GM23338 (cell line): ENCODE data around the gene ATP8B4. TPM values are rescaled to one million over a fixed set of nuclear protein-coding genes. Genes with fewer than 3 reads are reported as not detected.

Experiments used
- ATAC-seq: fragments of 200-7000 bp; cut with Tn5 transposase; 3 replicates; pipeline ENCODE4 v1.9.1; 2020
- DNase-seq: peaks from one replicate; pipeline ENCODE4 v3.0.0-alpha.2; 2015; ENCODE audit warnings: low spot score
- H2AFZ ChIP-seq: fragments of 200-600 bp; sonication (generic); 2 replicates; pipeline ENCODE4 v1.8.0; 2016; ENCODE audit warnings: antibody characterized with exemption, mild to moderate bottlenecking, moderate library complexity
- H3F3A ChIP-seq: fragments of 200-600 bp; sonication (generic); replicated peaks from 2 replicates; pipeline ENCODE4 v1.8.0; 2017; ENCODE audit warnings: antibody characterized with exemption, mixed run types, low read depth
- H3K27ac ChIP-seq: fragments of 200-600 bp; sonication (generic); 2 replicates; pipeline ENCODE4 v1.6.1; 2016; ENCODE audit warnings: low read depth
- H3K27me3 ChIP-seq: fragments of 200-600 bp; sonication (generic); 2 replicates; pipeline ENCODE4 v1.8.0; 2016; ENCODE audit warnings: mild to moderate bottlenecking, mixed run types, moderate library complexity; ENCODE audit not compliant: insufficient read depth
- H3K36me3 ChIP-seq: fragments of 200-600 bp; sonication (generic); 2 replicates; pipeline ENCODE4 v1.8.0; 2016; ENCODE audit warnings: mild to moderate bottlenecking; ENCODE audit not compliant: insufficient read depth
- H3K4me1 ChIP-seq: fragments of 200-600 bp; sonication (generic); 2 replicates; pipeline ENCODE4 v1.8.0; 2016; ENCODE audit warnings: mild to moderate bottlenecking, moderate library complexity; ENCODE audit not compliant: insufficient read depth
- H3K4me2 ChIP-seq: fragments of 200-600 bp; sonication (generic); 2 replicates; pipeline ENCODE4 v1.7.1; 2017; ENCODE audit warnings: mixed run types
- H3K4me3 ChIP-seq: fragments of 200-600 bp; sonication (generic); 2 replicates; pipeline ENCODE4 v1.6.1; 2016; ENCODE audit warnings: mixed run types
- H3K79me2 ChIP-seq: fragments of 200-600 bp; sonication (generic); replicated peaks from 2 replicates; pipeline ENCODE4 v1.8.0; 2017; ENCODE audit warnings: mild to moderate bottlenecking; ENCODE audit not compliant: insufficient read depth
- H3K9me2 ChIP-seq: fragments of 200-600 bp; sonication (generic); 2 replicates; pipeline ENCODE4 v1.8.0; 2017; ENCODE audit not compliant: insufficient read depth
- H4K20me1 ChIP-seq: fragments of 200-600 bp; sonication (generic); replicated peaks from 2 replicates; pipeline ENCODE4 v1.8.0; 2017; ENCODE audit warnings: mild to moderate bottlenecking; ENCODE audit not compliant: insufficient read depth
- H3K27ac Mint-ChIP-seq: 2 replicates; pipeline ENCODE4 v1.8.0; 2020; ENCODE audit warnings: inconsistent platforms, mild to moderate bottlenecking, moderate library complexity, mixed read lengths
- H3K27me3 Mint-ChIP-seq: 3 replicates; pipeline ENCODE4 v1.8.0; 2022; ENCODE audit warnings: low read depth, mild to moderate bottlenecking, moderate library complexity, mixed read lengths, inconsistent platforms; ENCODE audit not compliant: insufficient read depth, poor library complexity
- H3K36me3 Mint-ChIP-seq: 3 replicates; pipeline ENCODE4 v1.8.0; 2021; ENCODE audit warnings: low read depth, mild to moderate bottlenecking, inconsistent platforms, moderate library complexity, mixed read lengths
- H3K4me1 Mint-ChIP-seq: 3 replicates; pipeline ENCODE4 v1.8.0; 2020; ENCODE audit warnings: mild to moderate bottlenecking, inconsistent platforms, mixed read lengths
- H3K4me3 Mint-ChIP-seq: 3 replicates; pipeline ENCODE4 v1.8.0; 2021; ENCODE audit warnings: moderate library complexity, mild to moderate bottlenecking, inconsistent platforms, mixed read lengths
- H3K9me3 Mint-ChIP-seq: 3 replicates; pipeline ENCODE4 v1.8.0; 2020; ENCODE audit warnings: moderate library complexity, mild to moderate bottlenecking, inconsistent platforms, mixed read lengths
- CREB1 ChIP-seq: fragments of 250-450 bp; sonication (Bioruptor Pico); IDR thresholded peaks from 2 replicates; pipeline ENCODE4 v1.5.0; 2020; ENCODE audit warnings: low read depth, mild to moderate bottlenecking, moderate library complexity
- EZH2 ChIP-seq: fragments of 200-600 bp; sonication (generic); IDR thresholded peaks from one replicate; pipeline ENCODE4 v1.8.0; 2017; ENCODE audit warnings: antibody characterized with exemption, mild to moderate bottlenecking, low read depth; ENCODE audit not compliant: unreplicated experiment
- EZH2phosphoT487 ChIP-seq: fragments of 200-600 bp; sonication (generic); IDR thresholded peaks from one replicate; pipeline ENCODE4 v1.8.1; 2018; ENCODE audit warnings: antibody characterized with exemption; ENCODE audit not compliant: unreplicated experiment
- JUNB ChIP-seq: IDR thresholded peaks from one replicate; pipeline ENCODE4 v1.6.1; 2016; ENCODE audit warnings: antibody characterized with exemption; ENCODE audit not compliant: unreplicated experiment
- NANOG ChIP-seq: IDR thresholded peaks from 2 replicates; pipeline ENCODE4 v1.6.1; 2016; ENCODE audit warnings: antibody characterized with exemption, borderline replicate concordance
- POLR2AphosphoS5 ChIP-seq: IDR thresholded peaks from 2 replicates; pipeline ENCODE4 v1.6.1; 2016; ENCODE audit warnings: antibody characterized with exemption, low read depth
- STAT1 ChIP-seq: IDR thresholded peaks from one replicate; pipeline ENCODE4 v1.6.1; 2016; ENCODE audit warnings: antibody characterized with exemption; ENCODE audit not compliant: unreplicated experiment
- ZNF114 ChIP-seq: fragments of 250-450 bp; sonication (Bioruptor Pico); IDR thresholded peaks from 2 replicates; pipeline ENCODE4 v1.5.0; 2020; ENCODE audit warnings: mild to moderate bottlenecking, moderate library complexity
- ZNF331 ChIP-seq: fragments of 250-450 bp; sonication (Bioruptor Pico); IDR thresholded peaks from 2 replicates; pipeline ENCODE4 v1.5.0; 2020; ENCODE audit warnings: low read depth, mild to moderate bottlenecking, moderate library complexity
- polyA plus RNA-seq: library from polyadenylated mRNA; unstranded; fragments of >200 nt; fragmentation: Nextera tagmentation; extraction: Ambion mirVana; gene quantifications from 2 replicates; pipeline ENCODE4 v1.2.1, GENCODE V29; 2016
- total RNA-seq: library from RNA; depleted of rRNA; stranded (reverse); fragments of >200 nt; shearing (Covaris generic); gene quantifications from 2 replicates; pipeline ENCODE4 v1.2.3, GENCODE V29; 2014
- TF ChIP-seq, protein P1 (sequence below), 2 experiments: fragments of 200-600 bp in 1 of 2; sonication (generic) in 1 of 2; conservative IDR thresholded peaks; 2 replicates each; pipeline versions ENCODE4 v1.5.1 to v1.6.1; 2016 to 2017; ENCODE audit warnings: antibody characterized with exemption in 2 of 2, low read depth in 2 of 2, mild to moderate bottlenecking in 2 of 2, moderate library complexity in 1 of 2
- TF ChIP-seq, protein P2 (sequence below): IDR thresholded peaks from 2 replicates; pipeline ENCODE4 v1.6.1; 2016; ENCODE audit warnings: antibody characterized with exemption
- TF ChIP-seq, protein P3 (sequence below): fragments of 250-450 bp; sonication (Bioruptor Pico); IDR thresholded peaks from 2 replicates; pipeline ENCODE4 v1.5.0; 2020; ENCODE audit warnings: mild to moderate bottlenecking, moderate library complexity
- TF ChIP-seq, protein P4 (sequence below): IDR thresholded peaks from one replicate; pipeline ENCODE4 v1.6.1; 2018; ENCODE audit warnings: antibody characterized with exemption; ENCODE audit not compliant: unreplicated experiment

The ATP8B4 gene
- total and polyA plus RNA-seq, 2 experiments from 2014 or later, result 0.24 TPM; not detected in 1

DNA sequence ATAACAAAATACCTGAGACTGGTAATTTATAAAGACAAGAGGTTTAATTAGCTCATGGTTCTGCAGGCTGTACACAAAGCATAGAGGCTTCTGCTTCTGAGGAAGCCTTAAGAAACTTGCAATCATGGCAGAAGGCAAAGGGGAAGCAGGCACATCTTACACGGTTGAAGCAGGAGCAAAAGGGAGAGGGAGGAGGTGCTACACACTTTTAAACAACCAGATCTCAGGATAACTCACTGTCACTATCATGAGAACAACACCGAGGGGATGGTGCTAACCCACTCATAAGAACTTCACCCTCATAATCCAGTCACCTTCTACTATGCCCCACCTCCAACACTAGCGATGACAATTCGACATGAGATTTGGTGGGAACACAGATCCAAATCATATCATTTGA, 54.4 kb downstream of the ATP8B4 start:
- DNase-seq, result no peak
- ATAC-seq, result no peak
- Histone ChIP-seq H3K4me2 (no peak overlapping the region), H3K9me2 (no peaks in the 10 kb centered on the region), H3K4me1 (peaks cover 9% of the 10 kb centered on the region), H3F3A (no peaks in the 10 kb centered on the region), H3K4me3 (no peak overlapping the region), H2AFZ (no peak overlapping the region), H4K20me1 (no peaks in the 10 kb centered on the region), H3K36me3 (no peaks in the 10 kb centered on the region), H3K27ac (no peak overlapping the region), H3K27me3 (no peaks in the 10 kb centered on the region), H3K79me2 (no peaks in the 10 kb centered on the region)
- Mint-ChIP-seq H3K36me3 (no peaks in the 10 kb centered on the region), H3K4me1 (peaks cover 19% of the 10 kb centered on the region), H3K4me3 (no peak overlapping the region), H3K27ac (no peak overlapping the region), H3K27me3 (no peaks in the 10 kb centered on the region), H3K9me3 (no peaks in the 10 kb centered on the region)
- TF ChIP-seq STAT1, result no peak
- no peak for TF ChIP-seq EZH2phosphoT487
- TF ChIP-seq, protein P1, sequence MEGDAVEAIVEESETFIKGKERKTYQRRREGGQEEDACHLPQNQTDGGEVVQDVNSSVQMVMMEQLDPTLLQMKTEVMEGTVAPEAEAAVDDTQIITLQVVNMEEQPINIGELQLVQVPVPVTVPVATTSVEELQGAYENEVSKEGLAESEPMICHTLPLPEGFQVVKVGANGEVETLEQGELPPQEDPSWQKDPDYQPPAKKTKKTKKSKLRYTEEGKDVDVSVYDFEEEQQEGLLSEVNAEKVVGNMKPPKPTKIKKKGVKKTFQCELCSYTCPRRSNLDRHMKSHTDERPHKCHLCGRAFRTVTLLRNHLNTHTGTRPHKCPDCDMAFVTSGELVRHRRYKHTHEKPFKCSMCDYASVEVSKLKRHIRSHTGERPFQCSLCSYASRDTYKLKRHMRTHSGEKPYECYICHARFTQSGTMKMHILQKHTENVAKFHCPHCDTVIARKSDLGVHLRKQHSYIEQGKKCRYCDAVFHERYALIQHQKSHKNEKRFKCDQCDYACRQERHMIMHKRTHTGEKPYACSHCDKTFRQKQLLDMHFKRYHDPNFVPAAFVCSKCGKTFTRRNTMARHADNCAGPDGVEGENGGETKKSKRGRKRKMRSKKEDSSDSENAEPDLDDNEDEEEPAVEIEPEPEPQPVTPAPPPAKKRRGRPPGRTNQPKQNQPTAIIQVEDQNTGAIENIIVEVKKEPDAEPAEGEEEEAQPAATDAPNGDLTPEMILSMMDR (conservative IDR thresholded peaks at IDR 0.05; ENCODE audit: low read depth in 2 of 2), result no peak
- no peak for TF ChIP-seq ZNF114 (CRISPR knock-in tag)
- no peak for TF ChIP-seq POLR2AphosphoS5
- TF ChIP-seq, protein P2, sequence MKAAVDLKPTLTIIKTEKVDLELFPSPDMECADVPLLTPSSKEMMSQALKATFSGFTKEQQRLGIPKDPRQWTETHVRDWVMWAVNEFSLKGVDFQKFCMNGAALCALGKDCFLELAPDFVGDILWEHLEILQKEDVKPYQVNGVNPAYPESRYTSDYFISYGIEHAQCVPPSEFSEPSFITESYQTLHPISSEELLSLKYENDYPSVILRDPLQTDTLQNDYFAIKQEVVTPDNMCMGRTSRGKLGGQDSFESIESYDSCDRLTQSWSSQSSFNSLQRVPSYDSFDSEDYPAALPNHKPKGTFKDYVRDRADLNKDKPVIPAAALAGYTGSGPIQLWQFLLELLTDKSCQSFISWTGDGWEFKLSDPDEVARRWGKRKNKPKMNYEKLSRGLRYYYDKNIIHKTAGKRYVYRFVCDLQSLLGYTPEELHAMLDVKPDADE, result no peak
- TF ChIP-seq, protein P3, sequence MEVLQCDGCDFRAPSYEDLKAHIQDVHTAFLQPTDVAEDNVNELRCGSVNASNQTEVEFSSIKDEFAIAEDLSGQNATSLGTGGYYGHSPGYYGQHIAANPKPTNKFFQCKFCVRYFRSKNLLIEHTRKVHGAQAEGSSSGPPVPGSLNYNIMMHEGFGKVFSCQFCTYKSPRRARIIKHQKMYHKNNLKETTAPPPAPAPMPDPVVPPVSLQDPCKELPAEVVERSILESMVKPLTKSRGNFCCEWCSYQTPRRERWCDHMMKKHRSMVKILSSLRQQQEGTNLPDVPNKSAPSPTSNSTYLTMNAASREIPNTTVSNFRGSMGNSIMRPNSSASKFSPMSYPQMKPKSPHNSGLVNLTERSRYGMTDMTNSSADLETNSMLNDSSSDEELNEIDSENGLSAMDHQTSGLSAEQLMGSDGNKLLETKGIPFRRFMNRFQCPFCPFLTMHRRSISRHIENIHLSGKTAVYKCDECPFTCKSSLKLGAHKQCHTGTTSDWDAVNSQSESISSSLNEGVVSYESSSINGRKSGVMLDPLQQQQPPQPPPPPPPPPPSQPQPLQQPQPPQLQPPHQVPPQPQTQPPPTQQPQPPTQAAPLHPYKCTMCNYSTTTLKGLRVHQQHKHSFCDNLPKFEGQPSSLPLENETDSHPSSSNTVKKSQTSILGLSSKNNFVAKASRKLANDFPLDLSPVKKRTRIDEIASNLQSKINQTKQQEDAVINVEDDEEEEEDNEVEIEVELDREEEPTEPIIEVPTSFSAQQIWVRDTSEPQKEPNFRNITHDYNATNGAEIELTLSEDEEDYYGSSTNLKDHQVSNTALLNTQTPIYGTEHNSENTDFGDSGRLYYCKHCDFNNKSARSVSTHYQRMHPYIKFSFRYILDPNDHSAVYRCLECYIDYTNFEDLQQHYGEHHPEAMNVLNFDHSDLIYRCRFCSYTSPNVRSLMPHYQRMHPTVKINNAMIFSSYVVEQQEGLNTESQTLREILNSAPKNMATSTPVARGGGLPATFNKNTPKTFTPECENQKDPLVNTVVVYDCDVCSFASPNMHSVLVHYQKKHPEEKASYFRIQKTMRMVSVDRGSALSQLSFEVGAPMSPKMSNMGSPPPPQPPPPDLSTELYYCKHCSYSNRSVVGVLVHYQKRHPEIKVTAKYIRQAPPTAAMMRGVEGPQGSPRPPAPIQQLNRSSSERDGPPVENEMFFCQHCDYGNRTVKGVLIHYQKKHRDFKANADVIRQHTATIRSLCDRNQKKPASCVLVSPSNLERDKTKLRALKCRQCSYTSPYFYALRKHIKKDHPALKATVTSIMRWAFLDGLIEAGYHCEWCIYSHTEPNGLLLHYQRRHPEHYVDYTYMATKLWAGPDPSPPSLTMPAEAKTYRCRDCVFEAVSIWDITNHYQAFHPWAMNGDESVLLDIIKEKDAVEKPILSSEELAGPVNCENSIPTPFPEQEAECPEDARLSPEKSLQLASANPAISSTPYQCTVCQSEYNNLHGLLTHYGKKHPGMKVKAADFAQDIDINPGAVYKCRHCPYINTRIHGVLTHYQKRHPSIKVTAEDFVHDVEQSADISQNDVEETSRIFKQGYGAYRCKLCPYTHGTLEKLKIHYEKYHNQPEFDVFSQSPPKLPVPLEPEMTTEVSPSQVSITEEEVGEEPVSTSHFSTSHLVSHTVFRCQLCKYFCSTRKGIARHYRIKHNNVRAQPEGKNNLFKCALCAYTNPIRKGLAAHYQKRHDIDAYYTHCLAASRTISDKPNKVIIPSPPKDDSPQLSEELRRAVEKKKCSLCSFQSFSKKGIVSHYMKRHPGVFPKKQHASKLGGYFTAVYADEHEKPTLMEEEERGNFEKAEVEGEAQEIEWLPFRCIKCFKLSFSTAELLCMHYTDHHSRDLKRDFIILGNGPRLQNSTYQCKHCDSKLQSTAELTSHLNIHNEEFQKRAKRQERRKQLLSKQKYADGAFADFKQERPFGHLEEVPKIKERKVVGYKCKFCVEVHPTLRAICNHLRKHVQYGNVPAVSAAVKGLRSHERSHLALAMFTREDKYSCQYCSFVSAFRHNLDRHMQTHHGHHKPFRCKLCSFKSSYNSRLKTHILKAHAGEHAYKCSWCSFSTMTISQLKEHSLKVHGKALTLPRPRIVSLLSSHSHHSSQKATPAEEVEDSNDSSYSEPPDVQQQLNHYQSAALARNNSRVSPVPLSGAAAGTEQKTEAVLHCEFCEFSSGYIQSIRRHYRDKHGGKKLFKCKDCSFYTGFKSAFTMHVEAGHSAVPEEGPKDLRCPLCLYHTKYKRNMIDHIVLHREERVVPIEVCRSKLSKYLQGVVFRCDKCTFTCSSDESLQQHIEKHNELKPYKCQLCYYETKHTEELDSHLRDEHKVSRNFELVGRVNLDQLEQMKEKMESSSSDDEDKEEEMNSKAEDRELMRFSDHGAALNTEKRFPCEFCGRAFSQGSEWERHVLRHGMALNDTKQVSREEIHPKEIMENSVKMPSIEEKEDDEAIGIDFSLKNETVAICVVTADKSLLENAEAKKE (CRISPR knock-in tag), result no peak
- no peak for TF ChIP-seq NANOG
- TF ChIP-seq JUNB, result no peak
- TF ChIP-seq EZH2, result no peak
- TF ChIP-seq, protein P4, sequence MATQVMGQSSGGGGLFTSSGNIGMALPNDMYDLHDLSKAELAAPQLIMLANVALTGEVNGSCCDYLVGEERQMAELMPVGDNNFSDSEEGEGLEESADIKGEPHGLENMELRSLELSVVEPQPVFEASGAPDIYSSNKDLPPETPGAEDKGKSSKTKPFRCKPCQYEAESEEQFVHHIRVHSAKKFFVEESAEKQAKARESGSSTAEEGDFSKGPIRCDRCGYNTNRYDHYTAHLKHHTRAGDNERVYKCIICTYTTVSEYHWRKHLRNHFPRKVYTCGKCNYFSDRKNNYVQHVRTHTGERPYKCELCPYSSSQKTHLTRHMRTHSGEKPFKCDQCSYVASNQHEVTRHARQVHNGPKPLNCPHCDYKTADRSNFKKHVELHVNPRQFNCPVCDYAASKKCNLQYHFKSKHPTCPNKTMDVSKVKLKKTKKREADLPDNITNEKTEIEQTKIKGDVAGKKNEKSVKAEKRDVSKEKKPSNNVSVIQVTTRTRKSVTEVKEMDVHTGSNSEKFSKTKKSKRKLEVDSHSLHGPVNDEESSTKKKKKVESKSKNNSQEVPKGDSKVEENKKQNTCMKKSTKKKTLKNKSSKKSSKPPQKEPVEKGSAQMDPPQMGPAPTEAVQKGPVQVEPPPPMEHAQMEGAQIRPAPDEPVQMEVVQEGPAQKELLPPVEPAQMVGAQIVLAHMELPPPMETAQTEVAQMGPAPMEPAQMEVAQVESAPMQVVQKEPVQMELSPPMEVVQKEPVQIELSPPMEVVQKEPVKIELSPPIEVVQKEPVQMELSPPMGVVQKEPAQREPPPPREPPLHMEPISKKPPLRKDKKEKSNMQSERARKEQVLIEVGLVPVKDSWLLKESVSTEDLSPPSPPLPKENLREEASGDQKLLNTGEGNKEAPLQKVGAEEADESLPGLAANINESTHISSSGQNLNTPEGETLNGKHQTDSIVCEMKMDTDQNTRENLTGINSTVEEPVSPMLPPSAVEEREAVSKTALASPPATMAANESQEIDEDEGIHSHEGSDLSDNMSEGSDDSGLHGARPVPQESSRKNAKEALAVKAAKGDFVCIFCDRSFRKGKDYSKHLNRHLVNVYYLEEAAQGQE, result no peak
- no peak for TF ChIP-seq CREB1 (CRISPR knock-in tag)
- no peak for TF ChIP-seq ZNF331 (CRISPR knock-in tag)
